Measurements from ENCODE around the gene TRPM6.
A peak's percentile ranks its signal among the peaks of the same experiment; 100 is the strongest.
"Not testable (repeated sequence)": the region's sequence is repeated elsewhere in the genome, so short reads cannot be mapped to it uniquely, and the experiment has no call there.

Gene TRPM6

GRCh38 chr9:74855072-74855471 is 32.6 kb downstream of the TRPM6 start:
- DNase-seq = no peak

- not testable (repeated sequence) for DNase-seq
Observed at GRCh38 chr9:74853024-74853423, 34.7 kb downstream of the TRPM6 start.

GRCh38 chr9:74848153-74848525 is 39.6 kb downstream of the TRPM6 start:
- no peak for DNase-seq

GRCh38 chr9:74847478-74848152 is 40.1 kb downstream of the TRPM6 start:
- no peak for DNase-seq

GRCh38 chr9:74846766-74847165 is 41.0 kb downstream of the TRPM6 start:
- no peak for DNase-seq

GRCh38 chr9:74838351-74838750 is 49.4 kb downstream of the TRPM6 start:
- DNase-seq = no peak

GRCh38 chr9:74824654-74825053 is 63.1 kb downstream of the TRPM6 start:
- DNase-seq = no peak

GRCh38 chr9:74821636-74822035 is 66.1 kb downstream of the TRPM6 start:
- no peak for DNase-seq

- DNase-seq = no peak
Observed at GRCh38 chr9:74817816-74818215, 69.9 kb downstream of the TRPM6 start.

- DNase-seq = no peak
Observed at GRCh38 chr9:74817281-74817810, 70.4 kb downstream of the TRPM6 start.

- no peak for DNase-seq
Observed at GRCh38 chr9:74810200-74810599, 77.5 kb downstream of the TRPM6 start.

- DNase-seq = no peak
Observed at GRCh38 chr9:74804018-74804385, 83.7 kb downstream of the TRPM6 start.

GRCh38 chr9:74803376-74804017 is 84.2 kb downstream of the TRPM6 start:
- no peak for DNase-seq

- no peak for DNase-seq
Observed at GRCh38 chr9:74800226-74800625, 87.5 kb downstream of the TRPM6 start.

GRCh38 chr9:74795803-74796202 is 91.9 kb downstream of the TRPM6 start:
- no peak for DNase-seq

- no peak for DNase-seq
Observed at GRCh38 chr9:74795081-74795480, 92.6 kb downstream of the TRPM6 start.

- DNase-seq = no peak
Observed at GRCh38 chr9:74784506-74784905, 103.2 kb downstream of the TRPM6 start.

GRCh38 chr9:74783408-74783807 is 104.3 kb downstream of the TRPM6 start:
- DNase-seq = no peak

GRCh38 chr9:74777136-74777879 is 110.4 kb downstream of the TRPM6 start:
- peak; percentile 63 for DNase-seq

GRCh38 chr9:74775396-74775795 is 112.3 kb downstream of the TRPM6 start:
- DNase-seq = no peak

GRCh38 chr9:74773886-74774479 is 113.7 kb downstream of the TRPM6 start:
- DNase-seq = peak; percentile 64

- DNase-seq = no peak
Observed at GRCh38 chr9:74772121-74772520, 115.6 kb downstream of the TRPM6 start.

- DNase-seq = no peak
Observed at GRCh38 chr9:74771672-74772071, 116.0 kb downstream of the TRPM6 start.

GRCh38 chr9:74771262-74771585 is 116.5 kb downstream of the TRPM6 start:
- no peak for DNase-seq
